ENCODE data around the gene A3GALT2. TPM values are rescaled to one million over a fixed set of nuclear protein-coding genes. Genes with fewer than 3 reads are reported as not detected.

The A3GALT2 gene
- total and polyA plus RNA-seq, 8 donors = 0.07 TPM; not detected in 7

- no peaks in the 10 kb centered on the region for H3K9me3 ChIP-seq
- intact Hi-C loops (cut with DNase I) = no loop called here
- H3K4me3 ChIP-seq = no peak overlapping the region
- H3K27ac ChIP-seq = no peak overlapping the region
- 89 to 90% methylated on average over 10 of the region's 10 CpGs for WGBS, 2 donors
- ATAC-seq = no peak
- no peaks in the 10 kb centered on the region for H3K36me3 ChIP-seq
- DNase-seq = no peak
- FAIRE-seq = no peak
- TF ChIP-seq CTCF (IDR thresholded peaks at IDR 0.05) = no peak
- H3K4me1 ChIP-seq = no peaks in the 10 kb centered on the region
- no peaks in the 10 kb centered on the region for H3K27me3 ChIP-seq
Observed at GRCh38 chr1:33265780-33266605, 54.9 kb downstream of the A3GALT2 start.

- Histone ChIP-seq H3K27me3 (no peaks in the 10 kb centered on the region), H3K4me1 (peaks cover 0 to 8% (median 3%) of the 10 kb centered on the region in 3 donors), H3K27ac (no peak overlapping the region), H3K4me3 (no peak overlapping the region), H3K36me3 (no peaks in the 10 kb centered on the region), H3K9me3 (no peaks in the 10 kb centered on the region)
- intact Hi-C loops (cut with DNase I) = no loop called here
- 89 to 90% methylated on average over 5 of the region's 5 CpGs for WGBS, 2 donors
- ATAC-seq = no peak
- TF ChIP-seq CTCF (IDR thresholded peaks at IDR 0.05) = no peak
- FAIRE-seq = no peak
- DNase-seq = no peak
Observed at GRCh38 chr1:33263890-33264504, 56.9 kb downstream of the A3GALT2 start.

GRCh38 chr1:33261344-33261743 is 59.6 kb downstream of the A3GALT2 start:
- 57% methylated on average over 7 of the region's 7 CpGs for WGBS, 2 donors
- H3K4me1 ChIP-seq = peaks cover 8 to 16% (median 12%) of the 10 kb centered on the region in 3 donors
- no peaks in the 10 kb centered on the region for H3K9me3 ChIP-seq
- no peak overlapping the region for H3K27ac ChIP-seq
- intact Hi-C loops (cut with DNase I) = no loop called here
- FAIRE-seq (no peak), ATAC-seq (no peak), DNase-seq (no peak)
- H3K4me3 ChIP-seq = no peak overlapping the region
- no peaks in the 10 kb centered on the region for H3K36me3 ChIP-seq
- no peak for TF ChIP-seq CTCF (IDR thresholded peaks at IDR 0.05)
- H3K27me3 ChIP-seq = no peaks in the 10 kb centered on the region

- TF ChIP-seq CTCF (IDR thresholded peaks at IDR 0.05) = no peak
- H3K27ac ChIP-seq = no peak overlapping the region
- intact Hi-C loops (cut with DNase I) = no loop called here
- WGBS, 2 donors = 60 to 68% methylated on average over 5 of the region's 5 CpGs
- no peaks in the 10 kb centered on the region for H3K27me3 ChIP-seq
- DNase-seq (no peak), FAIRE-seq (no peak), ATAC-seq (no peak)
- no peaks in the 10 kb centered on the region for H3K36me3 ChIP-seq
- H3K9me3 ChIP-seq = no peaks in the 10 kb centered on the region
- H3K4me1 ChIP-seq = peaks cover 8 to 16% (median 12%) of the 10 kb centered on the region in 3 donors
- H3K4me3 ChIP-seq = no peak overlapping the region
Observed at GRCh38 chr1:33260439-33260838, 60.5 kb downstream of the A3GALT2 start.

GRCh38 chr1:33259879-33260278 is 61.0 kb downstream of the A3GALT2 start:
- DNase-seq = peak in 1 of 6 donors; percentile 8
- peaks cover 8 to 16% (median 12%) of the 10 kb centered on the region in 3 donors for H3K4me1 ChIP-seq
- no peaks in the 10 kb centered on the region for H3K36me3 ChIP-seq
- FAIRE-seq = no peak
- no peak overlapping the region for H3K4me3 ChIP-seq
- TF ChIP-seq CTCF (IDR thresholded peaks at IDR 0.05) = no peak
- 92 to 96% methylated on average over 3 of the region's 3 CpGs for WGBS, 2 donors
- ATAC-seq = no peak
- H3K27ac ChIP-seq = no peak overlapping the region
- H3K27me3 ChIP-seq = no peaks in the 10 kb centered on the region
- intact Hi-C loops (cut with DNase I) = no loop called here
- no peaks in the 10 kb centered on the region for H3K9me3 ChIP-seq
